ENCODE measurements around the gene STX18.

GRCh38 chr4:4386296-4386735 is 155.5 kb downstream of the STX18 start:
- no peak for TF ChIP-seq CTCF (IDR thresholded peaks at IDR 0.05)
- TF ChIP-seq EP300 (IDR thresholded peaks at IDR 0.05): no peak
- no peak for TF ChIP-seq POLR2A (IDR thresholded peaks at IDR 0.05)
- no peak for TF ChIP-seq POLR2AphosphoS5 (IDR thresholded peaks at IDR 0.05)

Measured in suprapubic skin (tissue), 4 donors.